Lower leg skin (tissue), 4 donors: ENCODE results near the gene ARL17A. TPM values are rescaled to one million over a fixed set of nuclear protein-coding genes. Genes with fewer than 3 reads are reported as not detected.
"Not testable (repeated sequence)": the region's sequence is repeated elsewhere in the genome, so short reads cannot be mapped to it uniquely, and the experiment has no call there.

ENCODE experiments used
- DNase-seq, 2 donors: peaks; one replicate each; pipeline ENCODE4 v3.0.0-alpha.2; 2019; ENCODE audit warnings: low spot score in 2 of 2
- H3K4me3 ChIP-seq: fragments of 200-600 bp; sonication (generic); 2 replicates; pipeline ENCODE4 v1.5.1; 2017; ENCODE audit warnings: mild to moderate bottlenecking, low read depth; ENCODE audit not compliant: poor library complexity, severe bottlenecking
- WGBS, 2 donors: methylation state at CpG; one replicate each; pipeline ENCODE4 v1.1.5; 2018; 5-methylcytosine and 5-hydroxymethylcytosine counted together
- intact Hi-C: fragments of 100-400 bp; cut with DNase I; formaldehyde crosslinking; loops from one replicate; pipeline ENCODE4 v1.15.0; 2023; ENCODE audit warnings: low total_unique reads
- total RNA-seq, 4 donors: library from RNA; depleted of rRNA; stranded (reverse); fragments of >200 nt; gene quantifications; one replicate each; pipeline ENCODE4 v1.1.0, GENCODE V29; 2016

The ARL17A gene
- total RNA-seq, 4 donors from 2014 or later = 5.7 to 7.7 (median 7.0) TPM

DNA sequence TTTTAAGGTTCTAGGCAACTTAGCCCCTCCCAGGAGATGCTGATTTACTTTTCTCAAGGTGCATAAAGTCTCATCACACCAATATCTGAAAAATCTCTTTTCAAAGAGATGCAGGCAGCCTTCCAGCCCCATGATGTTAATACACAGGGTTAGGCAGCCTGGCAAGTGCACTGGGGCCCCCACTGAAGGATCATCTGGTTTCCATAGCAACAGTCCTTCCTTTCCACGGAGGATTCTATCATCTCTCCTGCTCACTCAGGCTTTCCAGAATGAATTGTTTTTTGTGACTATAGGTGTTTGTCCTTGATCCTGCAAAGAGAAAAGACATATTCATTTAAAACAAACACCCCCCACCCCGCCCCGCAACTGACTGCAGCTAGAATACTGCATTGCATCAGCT is 6.0 kb upstream of the ARL17A start:
- H3K4me3 ChIP-seq, intact Hi-C loops, DNase-seq: not testable (repeated sequence)
- WGBS, 2 donors = no CpG with 5 or more reads among the region's 3 CpGs

DNA sequence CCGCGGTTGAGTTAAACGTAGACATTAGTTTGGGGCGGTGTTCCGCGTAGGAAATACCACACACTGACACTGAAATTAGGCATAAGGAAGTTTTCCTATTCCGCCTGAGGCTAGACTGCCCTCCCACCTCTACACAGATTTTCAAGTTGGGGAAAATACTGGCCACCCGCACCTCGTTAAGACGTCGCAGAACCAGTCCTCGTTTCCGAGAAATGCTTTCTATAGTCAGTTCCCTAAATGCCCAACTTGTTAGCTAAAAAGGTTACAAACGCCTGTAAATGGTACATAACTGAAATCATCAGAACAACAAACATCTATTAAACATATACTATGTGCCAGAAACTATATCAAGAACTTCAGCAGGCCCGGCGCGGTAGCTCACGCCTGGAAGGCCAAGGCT is 591 bp upstream of the ARL17A start:
- WGBS, 2 donors = 0 to 4% methylated on average over 1 to 7 of the region's 18 CpGs
- not testable (repeated sequence) for H3K4me3 ChIP-seq

DNA sequence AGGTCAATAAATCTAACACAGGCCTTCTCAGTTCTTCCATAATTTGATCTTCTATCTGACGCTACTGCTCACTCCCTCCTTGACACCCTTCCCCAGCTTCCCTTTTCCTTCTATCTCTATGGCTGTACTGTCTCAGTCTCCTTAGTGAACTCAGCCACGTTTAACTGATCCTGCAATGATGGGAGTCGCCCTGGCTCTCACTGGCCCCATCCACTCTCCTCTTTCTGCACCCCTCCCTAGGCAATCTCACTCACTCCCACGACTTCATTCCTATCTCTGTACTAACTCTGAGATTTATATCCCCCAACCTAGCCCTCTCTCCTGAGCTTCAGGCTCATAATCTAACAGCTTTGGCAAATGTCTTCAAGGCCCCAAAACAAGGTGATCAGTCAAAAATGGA is 7.7 kb downstream of the ARL17A start:
- WGBS, 2 donors = no CpG with 5 or more reads among the region's 4 CpGs
- H3K4me3 ChIP-seq, intact Hi-C loops, DNase-seq: not testable (repeated sequence)

More for the DNA sequence above, 591 bp upstream of the ARL17A start:
- DNase-seq, intact Hi-C loops: not testable (repeated sequence)

DNA sequence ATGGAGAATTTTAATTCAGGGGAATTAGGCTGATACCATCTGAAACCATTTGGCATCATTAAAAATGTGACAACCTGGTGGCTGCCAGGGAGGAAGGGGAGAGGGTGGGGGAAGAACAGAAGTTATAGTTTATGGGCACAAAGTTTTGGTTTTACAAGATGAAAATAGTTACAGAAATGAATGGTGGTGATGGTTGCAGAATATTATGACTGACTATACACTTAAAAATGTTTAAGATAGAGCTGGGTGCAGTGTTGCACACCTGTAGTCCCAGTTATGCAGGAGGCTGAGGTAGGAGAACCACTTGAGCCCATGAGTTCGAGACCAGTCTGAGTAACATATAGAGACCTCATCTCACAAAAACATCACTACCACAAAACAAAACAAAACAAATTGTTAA is 12.5 kb downstream of the ARL17A start:
- no CpG with 5 or more reads among the region's 1 CpG for WGBS, 2 donors
- intact Hi-C loops = not testable (repeated sequence)

DNA sequence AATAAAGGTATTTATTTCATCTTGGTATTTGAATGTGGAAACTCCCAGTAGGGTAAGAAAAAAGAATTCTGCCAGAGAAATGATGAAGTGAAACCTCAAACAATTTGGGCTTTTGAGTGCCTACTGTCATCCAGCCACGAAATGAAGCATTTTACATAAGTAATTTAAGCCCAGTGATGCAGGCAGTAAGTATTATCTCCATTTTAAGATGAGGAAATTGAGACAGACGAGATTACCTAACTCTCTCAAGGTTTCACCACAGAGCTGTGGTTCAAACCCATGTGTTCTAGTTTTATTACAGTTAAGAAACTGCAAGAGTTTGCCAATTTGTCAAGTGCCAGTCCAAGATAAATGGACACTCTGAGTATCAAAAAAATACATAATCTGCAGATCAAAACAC is 13.2 kb downstream of the ARL17A start:
- DNase-seq, H3K4me3 ChIP-seq, intact Hi-C loops: not testable (repeated sequence)
- WGBS, 2 donors = no CpG with 5 or more reads among the region's 2 CpGs

More for the DNA sequence above, 12.5 kb downstream of the ARL17A start:
- DNase-seq, H3K4me3 ChIP-seq: not testable (repeated sequence)

DNA sequence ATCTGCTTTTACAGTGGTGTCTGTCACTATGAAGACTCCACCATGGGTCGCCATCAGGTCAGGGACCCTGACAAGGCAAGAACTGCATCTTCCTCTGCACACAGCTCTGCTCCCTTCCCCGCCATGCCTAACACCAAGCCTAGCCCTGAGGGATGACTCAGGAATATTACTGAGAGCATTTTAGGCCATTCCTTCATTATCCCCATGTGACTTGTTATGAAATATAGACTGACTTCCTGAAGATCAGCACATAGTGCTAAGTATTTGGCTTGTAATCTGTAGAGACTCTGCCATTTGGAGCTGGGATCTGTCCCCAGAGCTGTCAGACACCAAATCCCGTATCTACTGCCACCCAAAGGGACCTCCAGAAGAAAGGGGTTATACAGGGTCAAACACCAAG is 19.4 kb downstream of the ARL17A start:
- intact Hi-C loops, DNase-seq, H3K4me3 ChIP-seq: not testable (repeated sequence)
- no CpG with 5 or more reads among the region's 3 CpGs for WGBS, 2 donors

DNA sequence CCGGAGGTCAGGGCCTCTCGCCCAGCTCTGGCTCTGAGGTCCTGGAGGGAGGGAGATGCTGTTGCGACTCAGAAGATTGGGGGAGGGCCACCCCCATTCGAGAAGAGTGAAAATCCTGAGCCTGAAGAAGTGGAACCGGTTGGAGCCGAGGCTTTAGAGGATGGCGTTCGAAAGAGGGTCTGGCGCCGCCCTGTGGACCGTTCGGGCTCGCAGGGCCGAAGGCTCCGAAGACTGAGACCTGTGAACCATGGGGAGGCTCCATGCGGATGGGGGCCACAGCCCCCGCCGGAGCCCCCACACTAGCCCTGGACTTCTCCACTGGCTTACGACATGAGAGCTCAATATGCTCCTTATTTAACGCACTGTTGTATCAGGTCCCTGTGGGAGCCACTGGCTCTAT is 20.3 kb downstream of the ARL17A start:
- DNase-seq, intact Hi-C loops, H3K4me3 ChIP-seq: not testable (repeated sequence)
- no CpG with 5 or more reads among the region's 20 CpGs for WGBS, 2 donors

DNA sequence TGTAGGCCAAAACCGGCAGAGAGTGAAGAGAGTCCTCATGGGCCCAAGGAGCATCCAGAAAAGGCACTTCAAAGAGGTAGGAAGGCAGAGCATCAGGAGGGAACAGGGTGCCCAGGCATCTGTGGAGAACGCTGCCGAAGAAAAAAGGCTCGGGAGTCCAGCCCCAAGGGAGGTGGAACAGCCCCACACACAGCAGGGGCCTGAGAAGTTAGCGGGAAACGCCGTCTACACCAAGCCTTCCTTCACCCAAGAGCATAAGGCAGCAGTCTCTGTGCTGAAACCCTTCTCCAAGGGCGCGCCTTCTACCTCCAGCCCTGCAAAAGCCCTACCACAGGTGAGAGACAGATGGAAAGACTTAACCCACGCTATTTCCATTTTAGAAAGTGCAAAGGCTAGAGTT is 30.9 kb downstream of the ARL17A start:
- WGBS, 2 donors = 88 to 90% methylated on average over 4 to 9 of the region's 10 CpGs
- H3K4me3 ChIP-seq, DNase-seq, intact Hi-C loops: not testable (repeated sequence)

DNA sequence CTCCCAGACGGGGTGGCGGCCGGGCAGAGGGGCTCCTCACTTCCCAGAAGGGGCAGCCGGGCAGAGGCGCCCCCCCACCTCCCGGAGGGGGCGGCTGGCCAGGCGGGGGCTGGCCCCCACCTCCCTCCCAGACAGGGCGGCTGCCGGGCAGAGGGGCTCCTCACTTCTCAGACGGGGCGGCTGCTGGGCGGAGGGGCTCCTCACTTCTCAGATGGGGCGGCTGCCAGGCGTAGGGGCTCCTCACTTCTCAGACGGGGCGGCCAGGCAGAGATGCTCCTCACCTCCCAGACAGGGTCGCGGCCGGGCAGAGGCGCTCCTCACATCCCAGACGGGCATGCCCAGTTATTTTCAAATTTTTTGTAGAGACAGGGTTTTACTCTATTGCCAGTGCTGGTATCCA is 44.8 kb downstream of the ARL17A start:
- H3K4me3 ChIP-seq, intact Hi-C loops, DNase-seq: not testable (repeated sequence)
- 93% methylated on average over 22 of the region's 22 CpGs for WGBS, 2 donors

DNA sequence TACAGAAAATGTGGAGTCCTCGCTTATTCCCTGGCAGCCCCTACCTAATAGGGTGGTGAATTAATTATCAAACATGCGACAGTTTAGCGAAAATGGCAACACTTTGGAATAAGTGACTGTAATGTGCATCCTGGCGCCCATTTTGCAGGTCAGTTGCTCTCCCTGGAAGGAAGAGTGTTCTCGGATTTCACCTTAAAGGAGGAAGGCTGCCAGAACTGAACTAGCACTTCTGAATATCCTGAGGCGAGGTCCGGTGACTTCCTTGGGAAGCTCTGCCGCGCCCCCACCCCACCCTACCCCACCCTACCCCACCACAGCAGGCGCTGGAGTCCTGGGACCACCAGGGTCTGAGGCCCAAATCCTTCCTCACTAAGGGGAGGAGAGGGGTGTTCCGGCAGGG is 67.3 kb downstream of the ARL17A start, which contains the start of gene LRRC37A2:
Gene LRRC37A2 (plus strand): TSS at position 301 of the 400 bp plus-strand sequence. CDS start 245 bp downstream, outside the sequence.
- intact Hi-C loops, DNase-seq, H3K4me3 ChIP-seq: not testable (repeated sequence)
- 94% methylated on average over 3 of the region's 11 CpGs; no CpG with 5 or more reads in 1 of the 2 donors for WGBS, 2 donors

DNA sequence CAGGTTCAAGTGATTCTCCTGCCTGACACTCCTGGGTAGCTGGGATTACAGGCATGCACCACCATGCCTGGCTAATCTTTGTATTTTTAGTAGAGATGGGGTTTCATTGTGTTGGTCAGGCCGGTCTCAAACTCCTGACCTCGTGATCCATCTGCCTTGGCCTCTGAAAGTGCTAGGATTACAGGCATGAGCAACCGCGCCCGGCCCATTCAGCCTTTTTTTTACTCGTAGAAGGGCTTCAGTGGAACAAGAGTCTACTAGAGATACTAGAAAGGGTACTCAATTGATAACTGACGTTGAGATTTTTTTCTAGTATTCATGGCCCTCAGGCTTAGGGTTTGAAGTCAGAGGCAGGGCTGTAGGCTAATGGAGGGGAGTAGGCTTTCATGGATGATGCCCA is 73.6 kb downstream of the ARL17A start:
- peak in 1 of 2 donors; percentile 82 for DNase-seq
- intact Hi-C loops, H3K4me3 ChIP-seq: not testable (repeated sequence)
- 84 to 97% methylated on average over 5 to 6 of the region's 7 CpGs for WGBS, 2 donors

DNA sequence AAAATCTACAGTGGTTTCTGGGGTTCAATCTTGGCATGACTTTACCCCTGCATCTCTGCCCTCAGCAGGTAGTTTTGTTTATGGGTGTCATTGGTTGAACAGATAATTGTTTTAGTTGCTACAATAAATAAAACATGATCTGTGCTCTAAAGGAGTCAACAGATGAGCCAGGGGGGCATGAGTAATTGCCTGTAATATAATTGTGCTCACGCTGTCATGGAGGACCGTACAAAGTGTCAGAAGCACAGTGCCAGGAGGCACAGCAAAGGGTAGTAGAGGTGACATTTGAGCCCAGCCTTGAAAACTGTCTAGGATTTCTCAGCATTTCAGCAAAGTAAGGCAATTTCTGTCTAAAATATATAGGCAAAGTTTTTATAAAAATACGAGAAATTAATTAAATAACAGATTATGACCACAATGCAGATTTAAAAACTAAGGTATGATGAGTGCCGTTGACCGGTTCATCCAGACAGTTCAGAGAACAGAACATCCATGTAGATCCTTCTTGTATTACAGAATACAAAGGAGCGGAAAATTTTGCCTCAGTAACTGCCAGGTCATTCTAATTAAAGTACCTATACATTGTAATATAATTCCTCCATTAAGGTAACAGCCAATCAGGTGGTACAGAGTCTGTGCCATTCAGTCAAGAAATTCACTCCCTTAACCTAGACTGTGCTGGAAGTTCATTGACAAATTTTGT is 79.9 kb downstream of the ARL17A start:
- DNase-seq, intact Hi-C loops, H3K4me3 ChIP-seq: not testable (repeated sequence)
- WGBS, 2 donors = no CpG with 5 or more reads among the region's 6 CpGs

DNA sequence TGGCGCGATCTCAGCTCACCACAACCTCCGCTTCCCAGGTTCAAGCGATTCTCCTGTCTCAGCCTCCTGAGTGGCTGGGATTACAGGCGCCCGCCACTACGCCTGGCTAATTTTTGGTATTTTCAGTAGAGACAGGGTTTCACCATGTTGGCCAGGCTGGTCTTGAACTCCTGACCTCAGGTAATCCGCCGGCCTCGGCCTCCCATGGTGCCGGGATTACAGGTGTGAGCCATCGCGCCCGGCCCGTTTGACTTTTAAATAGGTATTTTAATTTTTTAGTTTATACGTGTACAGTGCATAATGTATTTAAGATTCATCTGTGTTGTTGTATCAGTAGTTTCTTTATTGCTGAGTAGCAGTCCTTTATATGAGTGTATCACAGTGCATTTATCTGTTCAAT is 87.5 kb downstream of the ARL17A start:
- WGBS, 2 donors = 96 to 99% methylated on average over 9 to 10 of the region's 16 CpGs

DNA sequence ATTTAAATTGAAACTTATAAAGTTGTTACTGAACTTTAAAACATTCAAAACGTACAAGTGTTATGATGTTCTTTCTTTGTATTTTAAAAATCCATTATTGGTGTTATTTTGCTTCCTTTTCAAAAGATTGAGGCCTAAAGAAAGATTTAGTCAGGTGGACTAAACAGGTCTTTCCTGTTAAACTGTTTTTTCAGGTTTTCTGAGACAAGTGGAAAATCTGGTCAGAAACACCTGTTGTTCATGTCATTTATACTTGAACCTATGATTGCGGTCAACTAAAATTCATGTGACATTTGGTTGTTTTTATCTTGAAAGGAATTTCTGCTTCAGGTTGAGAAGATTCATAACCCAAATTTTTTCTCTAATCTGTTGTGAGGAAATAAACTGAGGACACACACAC is 98.2 kb downstream of the ARL17A start:
- DNase-seq, H3K4me3 ChIP-seq, intact Hi-C loops: not testable (repeated sequence)
- no CpG with 5 or more reads among the region's 2 CpGs for WGBS, 2 donors

More for the DNA sequence above, 87.5 kb downstream of the ARL17A start:
- peak in 1 of 2 donors; percentile 75 for DNase-seq
- H3K4me3 ChIP-seq, intact Hi-C loops: not testable (repeated sequence)

DNA sequence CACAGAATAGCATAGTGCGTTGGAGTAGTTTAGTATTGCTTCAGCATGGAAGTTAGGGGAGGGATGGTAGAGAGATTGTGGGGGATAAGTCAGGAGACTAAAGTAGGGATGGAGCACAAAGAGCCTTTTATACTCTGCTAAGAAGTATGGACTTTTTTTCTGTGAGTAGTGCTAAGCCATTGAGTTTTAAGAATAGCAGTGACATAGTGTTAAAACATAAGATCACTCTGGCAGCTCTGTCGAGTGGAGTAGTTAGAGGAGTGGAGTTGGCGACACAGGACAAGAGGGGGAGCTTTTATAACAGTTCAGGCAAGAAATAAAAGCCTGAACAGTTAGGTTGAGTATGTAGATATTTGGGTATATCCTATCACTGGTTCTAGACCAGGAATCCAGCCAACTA is 100.7 kb downstream of the ARL17A start:
- H3K4me3 ChIP-seq, DNase-seq, intact Hi-C loops: not testable (repeated sequence)
- WGBS, 2 donors = no CpG with 5 or more reads among the region's 3 CpGs

DNA sequence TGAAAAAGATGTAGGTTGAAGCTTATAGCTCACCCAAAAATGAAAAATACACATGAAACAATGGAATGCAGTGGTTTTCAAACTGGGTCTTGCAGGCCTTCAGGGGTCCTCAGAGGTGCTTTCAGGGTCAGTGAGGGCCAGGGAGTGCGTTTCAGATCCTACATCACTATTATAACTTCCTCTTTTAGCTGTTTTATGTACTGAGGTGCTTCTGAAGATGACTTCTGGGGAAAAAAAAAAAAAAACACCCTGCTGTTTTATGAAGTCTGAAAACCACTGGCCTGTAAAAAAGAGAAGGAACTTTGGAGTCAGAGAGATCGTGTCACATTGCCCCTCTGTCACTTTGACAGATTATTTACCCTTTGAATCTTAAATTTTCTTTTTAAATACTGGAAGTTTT is 103.9 kb downstream of the ARL17A start:
- 100% methylated on average over 1 of the region's 2 CpGs; no CpG with 5 or more reads in 1 of the 2 donors for WGBS, 2 donors
- H3K4me3 ChIP-seq, DNase-seq, intact Hi-C loops: not testable (repeated sequence)
